ENCODE results near the gene WASF2.
A peak's percentile ranks its signal among the peaks of the same experiment; 100 is the strongest.

Gene WASF2

GRCh38 chr1:27513528-27513927 is 23.6 kb upstream of the WASF2 start:
- peak overlapping the region; percentile 90 for H2AK5ac ChIP-seq (ENCODE audit: low read depth, low read length)
- H3K18ac ChIP-seq (ENCODE audit: low read length) = no peak overlapping the region
- peak overlapping the region; percentile 42 for H2BK5ac ChIP-seq (ENCODE audit: low read length)
- no peak overlapping the region for H3K27ac ChIP-seq (replicated peaks; ENCODE audit: low read length)
- H2BK15ac ChIP-seq (ENCODE audit: low read length) = peak overlapping the region; percentile 90
- H2AFZ ChIP-seq (ENCODE audit: low read length) = no peak overlapping the region
- no peaks in the 10 kb centered on the region for H3K27me3 ChIP-seq (ENCODE audit: control insufficient read depth in 3 of 3, insufficient read depth in 3 of 3, low read depth in 1 of 3, low read length in 3 of 3)
- no peak overlapping the region for H3K23ac ChIP-seq (ENCODE audit: low read depth, low read length, poor library complexity)
- H3K4me2 ChIP-seq (ENCODE audit: insufficient read depth, low read length, poor library complexity, severe bottlenecking) = no peak overlapping the region
- H3K4me1 ChIP-seq (ENCODE audit: control insufficient read depth in 2 of 2, insufficient read depth in 1 of 2, low read depth in 1 of 2, low read length in 2 of 2) = peaks cover 11 to 16% of the 10 kb centered on the region in 2 donors
- no peaks in the 10 kb centered on the region for H3K79me1 ChIP-seq (ENCODE audit: low read depth, low read length)
- no peak overlapping the region for H3K9ac ChIP-seq (ENCODE audit: low read depth, low read length, poor library complexity)
- no CpG with 5 or more reads among the region's 5 CpGs for WGBS, 2 donors (ENCODE audit: extremely low coverage in 2 of 2, insufficient read length in 2 of 2, insufficient replicate concordance in 1 of 2)
- no peaks in the 10 kb centered on the region for H3K36me3 ChIP-seq (replicated peaks in 1 of 2; ENCODE audit: control insufficient read depth in 2 of 2, insufficient read depth in 2 of 2, low read length in 2 of 2)
- H4K91ac ChIP-seq (ENCODE audit: low read depth, low read length, poor library complexity) = no peak overlapping the region
- no peaks in the 10 kb centered on the region for H3K9me3 ChIP-seq (replicated peaks in 1 of 2; ENCODE audit: control insufficient read depth in 2 of 2, insufficient read depth in 1 of 2, low read depth in 1 of 2, low read length in 2 of 2)
- H2BK120ac ChIP-seq (ENCODE audit: low read depth, low read length) = no peak overlapping the region
- no peak for DNase-seq (ENCODE audit: low spot score)
- H3K4me3 ChIP-seq (ENCODE audit: low read length in 2 of 2) = peak overlapping the region in 1 of 2 donors; percentile 5
- no peak overlapping the region for H4K8ac ChIP-seq (ENCODE audit: low read depth, low read length)
- no peak overlapping the region for H2BK12ac ChIP-seq (ENCODE audit: low read length)
- no peak overlapping the region for H3K14ac ChIP-seq (ENCODE audit: low read length)
- no peak overlapping the region for H3K4ac ChIP-seq (ENCODE audit: low read length)

DNA sequence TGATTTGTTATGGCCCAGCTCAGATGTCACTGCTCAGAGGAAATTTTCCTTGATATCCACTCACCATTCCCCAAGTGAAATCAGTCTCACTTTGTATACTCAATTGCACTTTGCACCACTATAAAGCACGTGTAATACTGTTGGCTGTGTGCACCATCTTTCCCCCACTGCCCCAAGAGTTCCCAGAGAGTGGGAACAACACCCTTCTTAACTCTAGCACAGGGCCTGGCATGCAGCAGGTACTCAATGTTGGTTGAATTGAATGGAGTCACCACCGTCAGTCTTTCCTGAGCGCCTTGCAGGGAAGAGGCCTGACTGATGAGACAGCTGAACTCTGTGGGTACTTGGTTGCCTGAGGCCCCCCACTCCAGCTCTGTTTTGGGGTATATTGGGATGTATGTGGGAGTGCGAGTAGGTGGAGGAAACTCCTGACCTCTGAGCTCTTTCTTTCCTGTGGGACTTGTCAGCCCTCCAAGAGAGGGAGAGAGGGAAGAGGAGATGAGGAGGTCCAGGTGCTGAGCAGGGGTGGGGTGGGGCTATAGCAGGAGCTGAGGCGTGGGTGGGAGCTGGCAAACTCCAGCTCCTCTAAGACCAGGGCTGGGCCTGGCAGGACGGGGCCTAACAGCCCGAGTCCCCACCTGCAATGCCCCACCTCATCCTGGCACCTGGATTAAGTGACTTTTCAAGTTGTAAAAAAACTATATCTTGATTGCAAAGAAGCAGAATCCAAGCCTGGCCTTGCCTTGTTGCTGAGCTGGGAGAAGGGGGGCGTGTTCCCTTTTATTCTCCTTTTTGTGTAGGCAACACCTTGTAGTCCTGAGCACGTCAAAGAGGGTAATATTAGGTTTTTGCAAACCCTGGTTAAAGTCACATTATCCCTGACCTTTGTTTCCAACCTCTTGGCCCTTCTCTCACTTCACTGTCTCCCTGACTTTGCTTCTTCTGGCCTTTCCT is 19.4 kb upstream of the WASF2 start:
- no peak overlapping the region for H3K14ac ChIP-seq (ENCODE audit: low read length)
- peak overlapping the region; percentile 36 for H3K18ac ChIP-seq (ENCODE audit: low read length)
- no peak overlapping the region for H3K4me2 ChIP-seq (ENCODE audit: insufficient read depth, low read length, poor library complexity, severe bottlenecking)
- no peak overlapping the region for H3K27ac ChIP-seq (replicated peaks; ENCODE audit: low read length)
- DNase-seq (ENCODE audit: low spot score) = no peak
- H3K4me1 ChIP-seq (ENCODE audit: control insufficient read depth in 2 of 2, insufficient read depth in 1 of 2, low read depth in 1 of 2, low read length in 2 of 2) = peaks cover 14% of the 10 kb centered on the region in 2 donors
- peak overlapping the region; percentile 53 for H2BK15ac ChIP-seq (ENCODE audit: low read length)
- no peak overlapping the region for H2BK120ac ChIP-seq (ENCODE audit: low read depth, low read length)
- no peak overlapping the region for H3K4ac ChIP-seq (ENCODE audit: low read length)
- H2AK5ac ChIP-seq (ENCODE audit: low read depth, low read length) = peak overlapping the region; percentile 15
- no peak overlapping the region for H4K8ac ChIP-seq (ENCODE audit: low read depth, low read length)
- H3K4me3 ChIP-seq (ENCODE audit: low read length in 2 of 2) = no peak overlapping the region
- H3K9me3 ChIP-seq (replicated peaks in 1 of 2; ENCODE audit: control insufficient read depth in 2 of 2, insufficient read depth in 1 of 2, low read depth in 1 of 2, low read length in 2 of 2) = no peaks in the 10 kb centered on the region
- no peak overlapping the region for H2AFZ ChIP-seq (ENCODE audit: low read length)
- no peaks in the 10 kb centered on the region for H3K27me3 ChIP-seq (ENCODE audit: control insufficient read depth in 3 of 3, insufficient read depth in 3 of 3, low read depth in 1 of 3, low read length in 3 of 3)
- no peak overlapping the region for H3K9ac ChIP-seq (ENCODE audit: low read depth, low read length, poor library complexity)
- WGBS, 2 donors (ENCODE audit: extremely low coverage in 2 of 2, insufficient read length in 2 of 2, insufficient replicate concordance in 1 of 2) = no CpG with 5 or more reads among the region's 9 CpGs
- no peaks in the 10 kb centered on the region for H3K79me1 ChIP-seq (ENCODE audit: low read depth, low read length)
- no peak overlapping the region for H2BK5ac ChIP-seq (ENCODE audit: low read length)
- no peak overlapping the region for H4K91ac ChIP-seq (ENCODE audit: low read depth, low read length, poor library complexity)
- no peak overlapping the region for H3K23ac ChIP-seq (ENCODE audit: low read depth, low read length, poor library complexity)
- no peaks in the 10 kb centered on the region for H3K36me3 ChIP-seq (replicated peaks in 1 of 2; ENCODE audit: control insufficient read depth in 2 of 2, insufficient read depth in 2 of 2, low read length in 2 of 2)
- H2BK12ac ChIP-seq (ENCODE audit: low read length) = no peak overlapping the region

DNA sequence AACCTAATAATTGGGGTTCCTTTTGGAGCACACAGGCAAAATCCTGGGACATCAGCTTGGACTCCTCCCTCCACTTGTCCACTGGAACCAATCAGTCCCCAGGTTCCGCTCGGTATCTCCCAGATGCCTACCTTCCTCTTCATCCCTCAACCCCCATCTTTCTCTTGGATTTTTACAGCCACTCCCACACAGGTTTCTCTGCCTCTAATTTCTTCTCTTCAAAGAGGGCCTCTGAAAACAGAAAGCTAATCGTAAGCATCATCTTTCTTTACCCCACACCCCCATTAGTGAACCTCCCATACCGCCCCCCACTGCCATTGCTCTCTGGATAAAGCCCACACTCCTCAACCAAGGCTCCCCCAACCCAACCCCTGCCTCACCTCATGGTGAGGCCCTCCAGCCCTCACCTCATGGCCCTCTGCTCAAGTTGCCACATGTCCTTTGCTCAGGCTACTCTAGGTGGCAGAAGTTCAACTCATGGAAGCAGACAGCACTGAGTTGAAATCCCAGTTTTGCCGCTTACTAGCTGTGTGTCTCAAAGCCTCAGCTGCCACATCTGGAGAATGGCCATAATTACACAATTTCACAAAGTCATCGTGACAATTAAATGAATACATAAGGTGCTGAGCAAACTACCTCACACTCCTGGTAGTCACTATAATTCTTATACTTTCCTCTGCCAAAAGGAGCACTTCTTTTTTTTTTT is 18.1 kb upstream of the WASF2 start:
- Histone ChIP-seq H4K91ac (ENCODE audit: low read depth, low read length, poor library complexity) (no peak overlapping the region), H2BK15ac (ENCODE audit: low read length) (peak overlapping the region; percentile 15), H2AK5ac (ENCODE audit: low read depth, low read length) (peak overlapping the region; percentile 74), H3K4me3 (ENCODE audit: low read length in 2 of 2) (no peak overlapping the region), H3K36me3 (replicated peaks in 1 of 2; ENCODE audit: control insufficient read depth in 2 of 2, insufficient read depth in 2 of 2, low read length in 2 of 2) (no peaks in the 10 kb centered on the region), H3K27me3 (ENCODE audit: control insufficient read depth in 3 of 3, insufficient read depth in 3 of 3, low read depth in 1 of 3, low read length in 3 of 3) (no peaks in the 10 kb centered on the region), H3K9ac (ENCODE audit: low read depth, low read length, poor library complexity) (no peak overlapping the region), H3K4me1 (ENCODE audit: control insufficient read depth in 2 of 2, insufficient read depth in 1 of 2, low read depth in 1 of 2, low read length in 2 of 2) (peaks cover 16 to 18% of the 10 kb centered on the region in 2 donors), H4K8ac (ENCODE audit: low read depth, low read length) (no peak overlapping the region), H3K27ac (replicated peaks; ENCODE audit: low read length) (no peak overlapping the region), H2AFZ (ENCODE audit: low read length) (no peak overlapping the region), H3K14ac (ENCODE audit: low read length) (no peak overlapping the region), H2BK5ac (ENCODE audit: low read length) (no peak overlapping the region), H3K79me1 (ENCODE audit: low read depth, low read length) (no peaks in the 10 kb centered on the region), H3K9me3 (replicated peaks in 1 of 2; ENCODE audit: control insufficient read depth in 2 of 2, insufficient read depth in 1 of 2, low read depth in 1 of 2, low read length in 2 of 2) (no peaks in the 10 kb centered on the region), H3K18ac (ENCODE audit: low read length) (no peak overlapping the region), H2BK120ac (ENCODE audit: low read depth, low read length) (no peak overlapping the region), H2BK12ac (ENCODE audit: low read length) (no peak overlapping the region), H3K23ac (ENCODE audit: low read depth, low read length, poor library complexity) (no peak overlapping the region), H3K4ac (ENCODE audit: low read length) (no peak overlapping the region), H3K4me2 (ENCODE audit: insufficient read depth, low read length, poor library complexity, severe bottlenecking) (no peak overlapping the region)
- no peak for DNase-seq (ENCODE audit: low spot score)
- WGBS, 2 donors (ENCODE audit: extremely low coverage in 2 of 2, insufficient read length in 2 of 2, insufficient replicate concordance in 1 of 2) = no CpG with 5 or more reads among the region's 6 CpGs

- no peak overlapping the region for H4K8ac ChIP-seq (ENCODE audit: low read depth, low read length)
These were observed 16.7 kb upstream of the WASF2 start for GRCh38 chr1:27506703-27507102.

More at GRCh38 chr1:27506703-27507102, 16.7 kb upstream of the WASF2 start:
- H2BK120ac ChIP-seq (ENCODE audit: low read depth, low read length) = no peak overlapping the region
- no peaks in the 10 kb centered on the region for H3K27me3 ChIP-seq (ENCODE audit: control insufficient read depth in 3 of 3, insufficient read depth in 3 of 3, low read depth in 1 of 3, low read length in 3 of 3)
- H3K23ac ChIP-seq (ENCODE audit: low read depth, low read length, poor library complexity) = no peak overlapping the region
- peak overlapping the region; percentile 39 for H2BK5ac ChIP-seq (ENCODE audit: low read length)
- H3K4ac ChIP-seq (ENCODE audit: low read length) = no peak overlapping the region
- no peak overlapping the region for H2AFZ ChIP-seq (ENCODE audit: low read length)
- DNase-seq (ENCODE audit: low spot score) = no peak
- no peak overlapping the region for H3K14ac ChIP-seq (ENCODE audit: low read length)
- no peaks in the 10 kb centered on the region for H3K79me1 ChIP-seq (ENCODE audit: low read depth, low read length)
- no peak overlapping the region for H3K4me3 ChIP-seq (ENCODE audit: low read length in 2 of 2)
- peak overlapping the region; percentile 17 for H3K18ac ChIP-seq (ENCODE audit: low read length)
- no peak overlapping the region for H3K9ac ChIP-seq (ENCODE audit: low read depth, low read length, poor library complexity)
- H2BK15ac ChIP-seq (ENCODE audit: low read length) = no peak overlapping the region
- no peak overlapping the region for H3K4me2 ChIP-seq (ENCODE audit: insufficient read depth, low read length, poor library complexity, severe bottlenecking)
- no peak overlapping the region for H4K91ac ChIP-seq (ENCODE audit: low read depth, low read length, poor library complexity)
- H3K9me3 ChIP-seq (replicated peaks in 1 of 2; ENCODE audit: control insufficient read depth in 2 of 2, insufficient read depth in 1 of 2, low read depth in 1 of 2, low read length in 2 of 2) = no peaks in the 10 kb centered on the region
- no peak overlapping the region for H3K27ac ChIP-seq (replicated peaks; ENCODE audit: low read length)
- peaks cover 16 to 18% of the 10 kb centered on the region in 2 donors for H3K4me1 ChIP-seq (ENCODE audit: control insufficient read depth in 2 of 2, insufficient read depth in 1 of 2, low read depth in 1 of 2, low read length in 2 of 2)
- no peaks in the 10 kb centered on the region for H3K36me3 ChIP-seq (replicated peaks in 1 of 2; ENCODE audit: control insufficient read depth in 2 of 2, insufficient read depth in 2 of 2, low read length in 2 of 2)
- H2BK12ac ChIP-seq (ENCODE audit: low read length) = peak overlapping the region; percentile 73
- no CpG with 5 or more reads among the region's 6 CpGs for WGBS, 2 donors (ENCODE audit: extremely low coverage in 2 of 2, insufficient read length in 2 of 2, insufficient replicate concordance in 1 of 2)
- no peak overlapping the region for H2AK5ac ChIP-seq (ENCODE audit: low read depth, low read length)

All from neuronal stem cell (in vitro differentiated cells).